AG09319 (cell line): ENCODE measurements around the gene KCNE4.

Experiments
- DNase-seq: peaks from one replicate; pipeline ENCODE4 v3.0.0-alpha.2; 2010; ENCODE audit warnings: low read depth; ENCODE audit errors: extremely low read depth
- TF ChIP-seq, protein P1 (sequence below): IDR thresholded peaks from 2 replicates; pipeline ENCODE4 v1.5.1; 2011; ENCODE audit warnings: low read depth, mild to moderate bottlenecking, inconsistent platforms, low read length, moderate library complexity

The KCNE4 gene

DNA sequence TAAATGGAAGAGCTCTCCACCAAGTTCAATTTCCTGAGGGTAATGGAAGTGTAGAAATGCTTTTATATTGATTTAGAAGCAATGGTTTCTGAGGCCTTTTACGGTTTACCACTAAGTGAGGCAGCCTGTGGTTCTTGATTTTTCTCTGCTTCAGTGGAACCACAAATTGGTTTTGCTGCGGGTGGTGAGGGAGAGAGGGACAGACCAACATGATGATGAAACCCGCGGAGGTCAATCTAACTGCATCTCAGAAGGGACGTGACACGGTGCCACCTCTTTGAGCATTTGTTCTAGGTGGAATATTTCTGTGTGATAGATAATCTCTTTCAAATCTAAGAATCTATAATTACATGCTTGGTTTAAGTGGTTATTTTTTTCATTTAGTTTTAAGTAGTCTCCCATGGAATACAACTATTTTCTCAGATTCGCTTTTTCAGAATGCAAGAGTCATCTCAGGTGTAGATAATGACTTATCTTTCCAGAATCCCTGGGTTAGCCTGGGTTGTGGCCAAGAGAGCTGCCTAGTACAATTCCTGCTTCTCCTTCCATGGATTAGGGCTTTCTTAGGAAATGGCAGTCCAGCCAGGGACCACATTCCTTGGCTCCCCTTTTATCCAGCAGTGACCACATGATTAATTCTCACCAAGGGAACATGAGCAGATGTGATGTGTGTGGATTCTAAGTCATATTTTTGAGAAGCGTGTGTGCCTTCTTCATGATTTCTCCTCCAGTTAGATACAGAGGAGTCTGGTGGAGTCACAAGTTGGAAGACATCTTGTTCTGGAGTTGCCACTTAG lies 52.5 kb downstream of the KCNE4 start:
- TF ChIP-seq, protein P1, sequence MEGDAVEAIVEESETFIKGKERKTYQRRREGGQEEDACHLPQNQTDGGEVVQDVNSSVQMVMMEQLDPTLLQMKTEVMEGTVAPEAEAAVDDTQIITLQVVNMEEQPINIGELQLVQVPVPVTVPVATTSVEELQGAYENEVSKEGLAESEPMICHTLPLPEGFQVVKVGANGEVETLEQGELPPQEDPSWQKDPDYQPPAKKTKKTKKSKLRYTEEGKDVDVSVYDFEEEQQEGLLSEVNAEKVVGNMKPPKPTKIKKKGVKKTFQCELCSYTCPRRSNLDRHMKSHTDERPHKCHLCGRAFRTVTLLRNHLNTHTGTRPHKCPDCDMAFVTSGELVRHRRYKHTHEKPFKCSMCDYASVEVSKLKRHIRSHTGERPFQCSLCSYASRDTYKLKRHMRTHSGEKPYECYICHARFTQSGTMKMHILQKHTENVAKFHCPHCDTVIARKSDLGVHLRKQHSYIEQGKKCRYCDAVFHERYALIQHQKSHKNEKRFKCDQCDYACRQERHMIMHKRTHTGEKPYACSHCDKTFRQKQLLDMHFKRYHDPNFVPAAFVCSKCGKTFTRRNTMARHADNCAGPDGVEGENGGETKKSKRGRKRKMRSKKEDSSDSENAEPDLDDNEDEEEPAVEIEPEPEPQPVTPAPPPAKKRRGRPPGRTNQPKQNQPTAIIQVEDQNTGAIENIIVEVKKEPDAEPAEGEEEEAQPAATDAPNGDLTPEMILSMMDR = no peak
- no peak for DNase-seq
